Smooth muscle cell (in vitro differentiated cells): ENCODE measurements around the gene ZNHIT3. TPM values are rescaled to one million over a fixed set of nuclear protein-coding genes. Genes with fewer than 3 reads are reported as not detected.

Experiments used
- DNase-seq: peaks from one replicate; lab custom pipeline; 2025; ENCODE audit not compliant: unreplicated experiment; lab: John Stamatoyannopoulos, UW
- H2AFZ ChIP-seq: fragments of 200-600 bp; sonication (generic); 2 replicates; pipeline ENCODE4 v1.6.0; 2016; ENCODE audit warnings: antibody characterized with exemption, low read depth, mild to moderate bottlenecking
- H3F3A ChIP-seq: fragments of 200-600 bp; sonication (generic); 2 replicates; pipeline ENCODE4 v1.6.0; 2017; ENCODE audit warnings: antibody characterized with exemption, low read depth
- H3K27ac ChIP-seq: fragments of 200-600 bp; sonication (generic); 2 replicates; pipeline ENCODE4 v1.5.1; 2016; ENCODE audit warnings: low read depth, mild to moderate bottlenecking
- H3K27me3 ChIP-seq: fragments of 200-600 bp; sonication (generic); 2 replicates; pipeline ENCODE4 v1.6.1; 2016; ENCODE audit warnings: low read depth, mild to moderate bottlenecking
- H3K36me3 ChIP-seq: fragments of 200-600 bp; sonication (generic); 2 replicates; pipeline ENCODE4 v1.5.1; 2016; ENCODE audit warnings: low read depth
- H3K4me1 ChIP-seq: fragments of 200-600 bp; sonication (generic); 2 replicates; pipeline ENCODE4 v1.5.1; 2016; ENCODE audit warnings: low read depth
- H3K4me2 ChIP-seq: fragments of 200-600 bp; sonication (generic); 2 replicates; pipeline ENCODE4 v1.6.0; 2016; ENCODE audit warnings: mild to moderate bottlenecking
- H3K4me3 ChIP-seq: fragments of 200-600 bp; sonication (generic); 2 replicates; pipeline ENCODE4 v1.5.1; 2016; ENCODE audit warnings: mild to moderate bottlenecking
- H3K79me2 ChIP-seq: fragments of 200-600 bp; sonication (generic); 2 replicates; pipeline ENCODE4 v1.6.0; 2016; ENCODE audit warnings: low read depth, mild to moderate bottlenecking
- H3K9ac ChIP-seq: fragments of 200-600 bp; sonication (generic); 2 replicates; pipeline ENCODE4 v1.6.0; 2016; ENCODE audit warnings: low read depth
- H3K9me3 ChIP-seq: fragments of 200-600 bp; sonication (generic); replicated peaks from 2 replicates; pipeline ENCODE4 v1.5.1; 2016; ENCODE audit warnings: low read depth
- H4K20me1 ChIP-seq: fragments of 200-600 bp; sonication (generic); 2 replicates; pipeline ENCODE4 v1.6.0; 2016; ENCODE audit warnings: low read depth
- CTCF ChIP-seq: fragments of 200-600 bp; sonication (generic); IDR thresholded peaks from 2 replicates; pipeline ENCODE4 v1.5.1; 2017; ENCODE audit warnings: borderline replicate concordance, mild to moderate bottlenecking, antibody characterized with exemption; ENCODE audit not compliant: insufficient read depth, poor library complexity, severe bottlenecking
- WGBS: methylation state at CpG from one replicate; pipeline ENCODE4 v1.1.7; 2016; ENCODE audit warnings: low lambda C conversion rate; 5-methylcytosine and 5-hydroxymethylcytosine counted together
- polyA plus RNA-seq: library from polyadenylated mRNA; unstranded; fragments of >200 nt; fragmentation: Nextera tagmentation; extraction: Ambion mirVana; gene quantifications from 2 replicates; pipeline ENCODE4 v1.2.1, GENCODE V29; 2016
- total RNA-seq: library from RNA; depleted of rRNA; stranded (reverse); fragments of >200 nt; gene quantifications from 2 replicates; pipeline ENCODE4 v1.2.3, GENCODE V29; 2014

Gene ZNHIT3
- total and polyA plus RNA-seq, 2 experiments from 2014 or later: 34.2 to 47.7 TPM

- no peak overlapping the region for H3K9ac ChIP-seq
- no peak overlapping the region for H3K4me3 ChIP-seq
- no peaks in the 10 kb centered on the region for H3F3A ChIP-seq
- H3K4me2 ChIP-seq: no peak overlapping the region
- no peaks in the 10 kb centered on the region for H3K79me2 ChIP-seq
- H3K36me3 ChIP-seq: peaks cover 7% of the 10 kb centered on the region
- no peaks in the 10 kb centered on the region for H3K4me1 ChIP-seq
- no peak overlapping the region for H2AFZ ChIP-seq
- no peaks in the 10 kb centered on the region for H3K9me3 ChIP-seq
- no peak overlapping the region for H3K27ac ChIP-seq
- no peaks in the 10 kb centered on the region for H3K27me3 ChIP-seq
- 97% methylated on average over 15 of the region's 15 CpGs for WGBS
- H4K20me1 ChIP-seq: no peaks in the 10 kb centered on the region
- TF ChIP-seq CTCF: no peak
- DNase-seq: no peak
Observed at GRCh38 chr17:36500745-36501225, 14.3 kb downstream of the ZNHIT3 start.

- TF ChIP-seq CTCF: no peak
- 98% methylated on average over 3 of the region's 3 CpGs for WGBS
- H2AFZ ChIP-seq: no peak overlapping the region
- no peak for DNase-seq
- H4K20me1 ChIP-seq: no peaks in the 10 kb centered on the region
- H3K4me3 ChIP-seq: no peak overlapping the region
- H3F3A ChIP-seq: no peaks in the 10 kb centered on the region
- H3K27me3 ChIP-seq: no peaks in the 10 kb centered on the region
- no peaks in the 10 kb centered on the region for H3K79me2 ChIP-seq
- no peaks in the 10 kb centered on the region for H3K4me1 ChIP-seq
- no peak overlapping the region for H3K9ac ChIP-seq
- peaks cover 2% of the 10 kb centered on the region for H3K36me3 ChIP-seq
- no peak overlapping the region for H3K4me2 ChIP-seq
- no peak overlapping the region for H3K27ac ChIP-seq
- no peaks in the 10 kb centered on the region for H3K9me3 ChIP-seq
Observed at GRCh38 chr17:36501351-36501750, 14.9 kb downstream of the ZNHIT3 start.

GRCh38 chr17:36501963-36502362, 15.5 kb downstream of the ZNHIT3 start:
- WGBS: 95% methylated on average over 6 of the region's 6 CpGs
- no peaks in the 10 kb centered on the region for H3K27me3 ChIP-seq
- no peak overlapping the region for H2AFZ ChIP-seq
- no peaks in the 10 kb centered on the region for H4K20me1 ChIP-seq
- no peaks in the 10 kb centered on the region for H3F3A ChIP-seq
- no peaks in the 10 kb centered on the region for H3K9me3 ChIP-seq
- H3K79me2 ChIP-seq: no peaks in the 10 kb centered on the region
- DNase-seq: no peak
- H3K4me3 ChIP-seq: no peak overlapping the region
- H3K36me3 ChIP-seq: peaks cover 2% of the 10 kb centered on the region
- TF ChIP-seq CTCF: no peak
- no peaks in the 10 kb centered on the region for H3K4me1 ChIP-seq
- H3K9ac ChIP-seq: no peak overlapping the region
- H3K27ac ChIP-seq: no peak overlapping the region
- H3K4me2 ChIP-seq: no peak overlapping the region

- Histone ChIP-seq H2AFZ (no peak overlapping the region), H4K20me1 (no peaks in the 10 kb centered on the region), H3K27me3 (no peaks in the 10 kb centered on the region), H3K4me2 (no peak overlapping the region), H3K4me1 (no peaks in the 10 kb centered on the region), H3K79me2 (no peaks in the 10 kb centered on the region), H3K9ac (no peak overlapping the region), H3K4me3 (no peak overlapping the region), H3K36me3 (peaks cover 2% of the 10 kb centered on the region), H3F3A (no peaks in the 10 kb centered on the region), H3K27ac (no peak overlapping the region), H3K9me3 (no peaks in the 10 kb centered on the region)
- no peak for TF ChIP-seq CTCF
- WGBS: 96% methylated on average over 7 of the region's 7 CpGs
- DNase-seq: no peak
Observed at GRCh38 chr17:36503456-36504155, 17.1 kb downstream of the ZNHIT3 start.
